Esophagus muscularis mucosa (tissue), 4 donors: ENCODE results near the gene DENND2C. TPM values are rescaled to one million over a fixed set of nuclear protein-coding genes. Genes with fewer than 3 reads are reported as not detected.
"Not testable (repeated sequence)": the region's sequence is repeated elsewhere in the genome, so short reads cannot be mapped to it uniquely, and the experiment has no call there.

Experiments used
- DNase-seq: peaks from one replicate; pipeline ENCODE4 v3.0.0-alpha.2; 2017; ENCODE audit errors: extremely low spot score
- H3K27ac ChIP-seq, 4 donors: fragments of 200-600 bp; sonication (generic); replicated peaks in 1 of 4; 1 replicate in 3 of 4; 2 replicates in 1 of 4; pipeline ENCODE4 v1.5.1; 2016 to 2019; ENCODE audit warnings: mild to moderate bottlenecking in 1 of 4
- H3K27me3 ChIP-seq, 4 donors: fragments of 200-600 bp; sonication (generic); one replicate each; pipeline versions ENCODE4 v1.5.1 to v1.6.0; 2016 to 2019
- H3K36me3 ChIP-seq, 4 donors: fragments of 200-600 bp; sonication (generic); one replicate each; pipeline ENCODE4 v1.5.1; 2016 to 2019
- H3K4me1 ChIP-seq, 4 donors: fragments of 200-600 bp; sonication (generic); one replicate each; pipeline ENCODE4 v1.5.1; 2016 to 2019
- H3K4me3 ChIP-seq, 4 donors: fragments of 200-600 bp; sonication (generic); 1 replicate in 2 of 4; 2 replicates in 2 of 4; pipeline ENCODE4 v1.5.1; 2016 to 2019; ENCODE audit warnings: mild to moderate bottlenecking in 4 of 4, moderate library complexity in 1 of 4
- H3K9me3 ChIP-seq, 4 donors: fragments of 200-600 bp; sonication (generic); 1 replicate in 3 of 4; 2 replicates in 1 of 4; pipeline ENCODE4 v1.5.1; 2016 to 2019
- CTCF ChIP-seq, 3 experiments: fragments of 200-600 bp in 2 of 3; fragments of 450-650 bp in 1 of 3; sonication (generic) in 2 of 3; IDR thresholded peaks; one replicate each; pipeline ENCODE4 v1.5.1; 2017 to 2019; ENCODE audit warnings: antibody characterized with exemption in 3 of 3, mild to moderate bottlenecking in 2 of 3, moderate library complexity in 1 of 3
- EP300 ChIP-seq: sonication (generic); formaldehyde crosslinking; IDR thresholded peaks from one replicate; pipeline ENCODE4 v1.6.1; 2017; ENCODE audit warnings: antibody characterized with exemption
- POLR2A ChIP-seq: fragments of 450-650 bp; IDR thresholded peaks from one replicate; pipeline ENCODE4 v1.6.1; 2017; ENCODE audit warnings: antibody characterized with exemption, moderate library complexity, mild to moderate bottlenecking, low read depth
- POLR2AphosphoS5 ChIP-seq, 2 donors: sonication (generic); formaldehyde crosslinking; IDR thresholded peaks; one replicate each; pipeline ENCODE4 v1.6.1; 2017; ENCODE audit warnings: antibody characterized with exemption in 2 of 2
- WGBS: methylation state at CpG from one replicate; pipeline ENCODE4 v1.1.5; 2018; 5-methylcytosine and 5-hydroxymethylcytosine counted together
- intact Hi-C: fragments of 100-400 bp; cut with DNase I; formaldehyde crosslinking; loops from one replicate; pipeline ENCODE4 v1.15.1; 2023
- total RNA-seq, 4 donors: library from RNA; depleted of rRNA; stranded (reverse); fragments of >200 nt; gene quantifications; one replicate each; pipeline versions ENCODE4 v1.1.0 to v1.2.1, GENCODE V29; 2016

Gene DENND2C
- total RNA-seq, 4 donors from 2014 or later = 1.2 to 2.5 (median 2.0) TPM

- no peaks in the 10 kb centered on the region for H3K27me3 ChIP-seq
- peaks cover 31 to 42% (median 37%) of the 10 kb centered on the region in 4 donors for H3K4me1 ChIP-seq
- no peaks in the 10 kb centered on the region for H3K9me3 ChIP-seq
- peaks cover 4 to 36% (median 19%) of the 10 kb centered on the region in 4 donors for H3K36me3 ChIP-seq
- DNase-seq = peak; percentile 99
- H3K4me3 ChIP-seq = peak within 1 kb of the TSS; percentile 65 to 80 (median 68)
- WGBS = 6% methylated on average over 40 of the region's 40 CpGs
- TF ChIP-seq EP300 (peak; percentile 68), CTCF (IDR thresholded peaks at IDR 0.05) (no peak), POLR2AphosphoS5 (IDR thresholded peaks at IDR 0.05) (peak; percentile 98 to 99), POLR2A (peak; percentile 62)
- intact Hi-C loops = loop anchor here (5.0 to 10.0 kb wide), 3 partner anchors 136 to 237 kb away; partner anchors contain the start of genes CSDE1 and NRAS
- H3K27ac ChIP-seq = peak within 1 kb of the TSS; percentile 88 to 93 (median 90)
Observed at GRCh38 chr1:114581335-114582287, 88.2 kb downstream of the DENND2C start, which contains the start of gene BCAS2. Gene BCAS2 (minus strand): TSS chr1:114581615. CDS start chr1:114581591, 24 bp downstream.

- WGBS = 100% methylated on average over 2 of the region's 2 CpGs
- no peak for DNase-seq
- no peaks in the 10 kb centered on the region for H3K9me3 ChIP-seq
- no peaks in the 10 kb centered on the region for H3K27me3 ChIP-seq
- H3K36me3 ChIP-seq = peaks cover 33 to 98% (median 79%) of the 10 kb centered on the region in 4 donors
- H3K4me3 ChIP-seq = no peak overlapping the region
- intact Hi-C loops = no loop called here
- no peak for TF ChIP-seq EP300
- TF ChIP-seq CTCF (IDR thresholded peaks at IDR 0.05) = no peak
- no peak for TF ChIP-seq POLR2AphosphoS5 (IDR thresholded peaks at IDR 0.05)
- no peak for TF ChIP-seq POLR2A
- peaks cover 10 to 20% (median 14%) of the 10 kb centered on the region in 4 donors for H3K4me1 ChIP-seq
- no peak overlapping the region for H3K27ac ChIP-seq
Observed at GRCh38 chr1:114574365-114574764, 95.5 kb downstream of the DENND2C start.

GRCh38 chr1:114564141-114564540, 105.7 kb downstream of the DENND2C start:
- H3K36me3 ChIP-seq = peaks cover 31 to 48% (median 35%) of the 10 kb centered on the region in 4 donors
- H3K27me3 ChIP-seq = no peaks in the 10 kb centered on the region
- H3K4me3 ChIP-seq = no peak overlapping the region
- no peak overlapping the region for H3K27ac ChIP-seq
- TF ChIP-seq CTCF (IDR thresholded peaks at IDR 0.05) = no peak
- TF ChIP-seq EP300 = no peak
- no peak for TF ChIP-seq POLR2A
- no peak for TF ChIP-seq POLR2AphosphoS5 (IDR thresholded peaks at IDR 0.05)
- intact Hi-C loops = no loop called here
- no peak for DNase-seq
- H3K9me3 ChIP-seq = no peaks in the 10 kb centered on the region
- no peaks in the 10 kb centered on the region for H3K4me1 ChIP-seq

- H3K36me3 ChIP-seq = peaks cover 21 to 37% (median 25%) of the 10 kb centered on the region in 4 donors
- intact Hi-C loops, H3K4me1 ChIP-seq, H3K4me3 ChIP-seq, DNase-seq, H3K27me3 ChIP-seq, H3K9me3 ChIP-seq, H3K27ac ChIP-seq: not testable (repeated sequence)
- 93% methylated on average over 3 of the region's 3 CpGs for WGBS
Observed at GRCh38 chr1:114562978-114563510, 106.8 kb downstream of the DENND2C start.

- Histone ChIP-seq H3K4me3 (no peak overlapping the region), H3K27ac (no peak overlapping the region), H3K9me3 (no peaks in the 10 kb centered on the region), H3K36me3 (peaks cover 5 to 20% (median 10%) of the 10 kb centered on the region in 4 donors), H3K27me3 (no peaks in the 10 kb centered on the region), H3K4me1 (no peaks in the 10 kb centered on the region)
- intact Hi-C loops = no loop called here
- 100% methylated on average over 1 of the region's 1 CpG for WGBS
- DNase-seq = no peak
- TF ChIP-seq EP300 (no peak), POLR2A (no peak), POLR2AphosphoS5 (IDR thresholded peaks at IDR 0.05) (no peak), CTCF (IDR thresholded peaks at IDR 0.05) (no peak)
Observed at GRCh38 chr1:114561333-114561732, 108.5 kb downstream of the DENND2C start.
